ENCODE data around the gene C10orf105. TPM values are rescaled to one million over a fixed set of nuclear protein-coding genes. Genes with fewer than 3 reads are reported as not detected.

C10orf105 gene
- total RNA-seq, 1 donor from 2014 or later: 0.18 TPM

GRCh38 chr10:71694039-71694501 lies 25.5 kb downstream of the C10orf105 start:
- H3K4me3 Mint-ChIP-seq (ENCODE audit: low read depth): no peak overlapping the region
- no peak overlapping the region for H3K27ac Mint-ChIP-seq
- peaks cover 3% of the 10 kb centered on the region for H3K9me3 Mint-ChIP-seq
- H3K36me3 Mint-ChIP-seq (ENCODE audit: low read depth): no peaks in the 10 kb centered on the region
- peaks cover 24% of the 10 kb centered on the region for H3K4me1 Mint-ChIP-seq (ENCODE audit: low read depth)
- intact Hi-C loops (cut with micrococcal nuclease): loop anchor here (1.0 kb wide), 1 partner anchor 78 kb away; no protein-coding TSS in a partner anchor
- DNase-seq (ENCODE audit: low spot score): no peak
- peaks cover 2% of the 10 kb centered on the region for H3K27me3 Mint-ChIP-seq (ENCODE audit: low read depth)

GRCh38 chr10:71693377-71693776 lies 26.2 kb downstream of the C10orf105 start:
- no peak for DNase-seq (ENCODE audit: low spot score)
- Mint-ChIP-seq H3K27ac (peak overlapping the region; percentile 12), H3K9me3 (peaks cover 3% of the 10 kb centered on the region), H3K27me3 (ENCODE audit: low read depth) (peaks cover 2% of the 10 kb centered on the region), H3K4me3 (ENCODE audit: low read depth) (no peak overlapping the region), H3K36me3 (ENCODE audit: low read depth) (no peaks in the 10 kb centered on the region), H3K4me1 (ENCODE audit: low read depth) (peaks cover 17% of the 10 kb centered on the region)
- intact Hi-C loops (cut with micrococcal nuclease): no loop called here

- no peak overlapping the region for H3K4me3 Mint-ChIP-seq (ENCODE audit: low read depth)
- intact Hi-C loops (cut with micrococcal nuclease): no loop called here
- H3K9me3 Mint-ChIP-seq: peaks cover 9% of the 10 kb centered on the region
- H3K4me1 Mint-ChIP-seq (ENCODE audit: low read depth): peaks cover 12% of the 10 kb centered on the region
- no peak overlapping the region for H3K27ac Mint-ChIP-seq
- H3K36me3 Mint-ChIP-seq (ENCODE audit: low read depth): peaks cover 4% of the 10 kb centered on the region
- H3K27me3 Mint-ChIP-seq (ENCODE audit: low read depth): peaks cover 2% of the 10 kb centered on the region
- no peak for DNase-seq (ENCODE audit: low spot score)
Measured at GRCh38 chr10:71692598-71693306, 26.8 kb downstream of the C10orf105 start.

GRCh38 chr10:71691405-71691804 lies 28.2 kb downstream of the C10orf105 start:
- Mint-ChIP-seq H3K4me3 (ENCODE audit: low read depth) (no peak overlapping the region), H3K4me1 (ENCODE audit: low read depth) (peaks cover 8% of the 10 kb centered on the region), H3K9me3 (peaks cover 9% of the 10 kb centered on the region), H3K27me3 (ENCODE audit: low read depth) (peaks cover 2% of the 10 kb centered on the region), H3K27ac (no peak overlapping the region), H3K36me3 (ENCODE audit: low read depth) (peaks cover 4% of the 10 kb centered on the region)
- intact Hi-C loops (cut with micrococcal nuclease): no loop called here
- no peak for DNase-seq (ENCODE audit: low spot score)

GRCh38 chr10:71690094-71690720 lies 29.4 kb downstream of the C10orf105 start:
- DNase-seq (ENCODE audit: low spot score): no peak
- Mint-ChIP-seq H3K36me3 (ENCODE audit: low read depth) (peaks cover 4% of the 10 kb centered on the region), H3K27ac (no peak overlapping the region), H3K4me1 (ENCODE audit: low read depth) (peaks cover 8% of the 10 kb centered on the region), H3K4me3 (ENCODE audit: low read depth) (no peak overlapping the region), H3K27me3 (ENCODE audit: low read depth) (peaks cover 2% of the 10 kb centered on the region), H3K9me3 (peaks cover 9% of the 10 kb centered on the region)
- intact Hi-C loops (cut with micrococcal nuclease): no loop called here

GRCh38 chr10:71688256-71688655 lies 31.3 kb downstream of the C10orf105 start:
- H3K27ac Mint-ChIP-seq: peak overlapping the region; percentile 29
- H3K36me3 Mint-ChIP-seq (ENCODE audit: low read depth): peaks cover 4% of the 10 kb centered on the region
- peaks cover 2% of the 10 kb centered on the region for H3K27me3 Mint-ChIP-seq (ENCODE audit: low read depth)
- H3K9me3 Mint-ChIP-seq: peaks cover 9% of the 10 kb centered on the region
- intact Hi-C loops (cut with micrococcal nuclease): no loop called here
- H3K4me3 Mint-ChIP-seq (ENCODE audit: low read depth): no peak overlapping the region
- DNase-seq (ENCODE audit: low spot score): no peak
- peaks cover 2% of the 10 kb centered on the region for H3K4me1 Mint-ChIP-seq (ENCODE audit: low read depth)

GRCh38 chr10:71687480-71687879 lies 32.1 kb downstream of the C10orf105 start:
- H3K27ac Mint-ChIP-seq: no peak overlapping the region
- H3K27me3 Mint-ChIP-seq (ENCODE audit: low read depth): peaks cover 2% of the 10 kb centered on the region
- DNase-seq (ENCODE audit: low spot score): no peak
- H3K9me3 Mint-ChIP-seq: peaks cover 9% of the 10 kb centered on the region
- peaks cover 4% of the 10 kb centered on the region for H3K36me3 Mint-ChIP-seq (ENCODE audit: low read depth)
- H3K4me3 Mint-ChIP-seq (ENCODE audit: low read depth): no peak overlapping the region
- H3K4me1 Mint-ChIP-seq (ENCODE audit: low read depth): peaks cover 2% of the 10 kb centered on the region
- intact Hi-C loops (cut with micrococcal nuclease): no loop called here

GRCh38 chr10:71687077-71687476 lies 32.5 kb downstream of the C10orf105 start:
- DNase-seq (ENCODE audit: low spot score): no peak
- H3K36me3 Mint-ChIP-seq (ENCODE audit: low read depth): peaks cover 4% of the 10 kb centered on the region
- H3K4me3 Mint-ChIP-seq (ENCODE audit: low read depth): no peak overlapping the region
- intact Hi-C loops (cut with micrococcal nuclease): no loop called here
- peaks cover 9% of the 10 kb centered on the region for H3K9me3 Mint-ChIP-seq
- no peak overlapping the region for H3K27ac Mint-ChIP-seq
- H3K27me3 Mint-ChIP-seq (ENCODE audit: low read depth): peaks cover 2% of the 10 kb centered on the region
- H3K4me1 Mint-ChIP-seq (ENCODE audit: low read depth): peaks cover 2% of the 10 kb centered on the region

- H3K27me3 Mint-ChIP-seq (ENCODE audit: low read depth): no peaks in the 10 kb centered on the region
- H3K9me3 Mint-ChIP-seq: peaks cover 5% of the 10 kb centered on the region
- H3K4me3 Mint-ChIP-seq (ENCODE audit: low read depth): no peak overlapping the region
- DNase-seq (ENCODE audit: low spot score): no peak
- peaks cover 4% of the 10 kb centered on the region for H3K36me3 Mint-ChIP-seq (ENCODE audit: low read depth)
- H3K27ac Mint-ChIP-seq: no peak overlapping the region
- H3K4me1 Mint-ChIP-seq (ENCODE audit: low read depth): peaks cover 2% of the 10 kb centered on the region
- intact Hi-C loops (cut with micrococcal nuclease): no loop called here
Measured at GRCh38 chr10:71685554-71686232, 33.9 kb downstream of the C10orf105 start.

GRCh38 chr10:71684356-71685173 lies 35.0 kb downstream of the C10orf105 start:
- intact Hi-C loops (cut with micrococcal nuclease): no loop called here
- DNase-seq (ENCODE audit: low spot score): no peak
- H3K4me1 Mint-ChIP-seq (ENCODE audit: low read depth): peaks cover 2% of the 10 kb centered on the region
- no peaks in the 10 kb centered on the region for H3K27me3 Mint-ChIP-seq (ENCODE audit: low read depth)
- no peak overlapping the region for H3K4me3 Mint-ChIP-seq (ENCODE audit: low read depth)
- H3K9me3 Mint-ChIP-seq: peaks cover 5% of the 10 kb centered on the region
- H3K27ac Mint-ChIP-seq: no peak overlapping the region
- H3K36me3 Mint-ChIP-seq (ENCODE audit: low read depth): peaks cover 4% of the 10 kb centered on the region

GRCh38 chr10:71683301-71683700 lies 36.3 kb downstream of the C10orf105 start:
- DNase-seq (ENCODE audit: low spot score): no peak
- H3K4me1 Mint-ChIP-seq (ENCODE audit: low read depth): peaks cover 2% of the 10 kb centered on the region
- peaks cover 3% of the 10 kb centered on the region for H3K36me3 Mint-ChIP-seq (ENCODE audit: low read depth)
- H3K27me3 Mint-ChIP-seq (ENCODE audit: low read depth): no peaks in the 10 kb centered on the region
- no peak overlapping the region for H3K4me3 Mint-ChIP-seq (ENCODE audit: low read depth)
- peaks cover 5% of the 10 kb centered on the region for H3K9me3 Mint-ChIP-seq
- H3K27ac Mint-ChIP-seq: no peak overlapping the region
- intact Hi-C loops (cut with micrococcal nuclease): no loop called here

- Mint-ChIP-seq H3K27ac (no peak overlapping the region), H3K36me3 (ENCODE audit: low read depth) (no peaks in the 10 kb centered on the region), H3K27me3 (ENCODE audit: low read depth) (no peaks in the 10 kb centered on the region), H3K9me3 (no peaks in the 10 kb centered on the region), H3K4me1 (ENCODE audit: low read depth) (peaks cover 2% of the 10 kb centered on the region), H3K4me3 (ENCODE audit: low read depth) (no peak overlapping the region)
- intact Hi-C loops (cut with micrococcal nuclease): no loop called here
- no peak for DNase-seq (ENCODE audit: low spot score)
Measured at GRCh38 chr10:71681977-71682376, 37.6 kb downstream of the C10orf105 start.

Data from activated T-helper 2 cell treated with anti-CD3 and anti-CD28 coated beads, Interferon-gamma antibody, Interleukin-2, Interleukin-4, amounts not matched to agents 10 μg/mL and 5 μg/mL and 100 μg/mL, durations not matched to agents 14 hours and 24 hours and 36 hours (primary cell).